ENCODE data around the gene USP37.

USP37 gene

GRCh38 chr2:218465987-218466633, 102.0 kb downstream of the USP37 start:
- Histone ChIP-seq H3K36me3 (ENCODE audit: control insufficient read depth in 1 of 2, insufficient read depth in 2 of 2, low read depth in 1 of 2, low read length in 2 of 2) (peaks cover 6 to 24% of the 10 kb centered on the region in 2 experiments), H3K4ac (ENCODE audit: low read depth in 1 of 2, low read length in 2 of 2) (no peak overlapping the region), H4K91ac (ENCODE audit: low read length) (no peak overlapping the region), H2BK12ac (ENCODE audit: low read length in 2 of 2) (no peak overlapping the region), H3K9me3 (ENCODE audit: control insufficient read depth, low read length) (no peaks in the 10 kb centered on the region), H3K9ac (ENCODE audit: low read length) (no peak overlapping the region), H2AK5ac (ENCODE audit: low read length, severe bottlenecking) (no peak overlapping the region), H3K23ac (ENCODE audit: low read length in 2 of 2) (no peak overlapping the region), H3K4me2 (ENCODE audit: low read length, poor library complexity, severe bottlenecking) (no peak overlapping the region), H3K79me1 (replicated peaks; ENCODE audit: low read length, poor library complexity, severe bottlenecking) (no peaks in the 10 kb centered on the region), H2AFZ (ENCODE audit: low read depth, low read length) (no peak overlapping the region), H2BK120ac (ENCODE audit: low read depth, low read length) (no peak overlapping the region), H3K27ac (ENCODE audit: low read length, poor library complexity, severe bottlenecking) (no peak overlapping the region), H4K8ac (ENCODE audit: low read length) (no peak overlapping the region), H3K14ac (ENCODE audit: low read length in 2 of 2) (no peak overlapping the region), H2BK15ac (ENCODE audit: low read depth, poor library complexity, severe bottlenecking) (no peak overlapping the region), H2BK5ac (ENCODE audit: low read depth, low read length, poor library complexity, severe bottlenecking) (no peak overlapping the region), H3K18ac (ENCODE audit: low read depth in 1 of 2, low read length in 2 of 2) (no peak overlapping the region), H3K4me3 (ENCODE audit: insufficient read depth in 1 of 2, low read depth in 1 of 2, low read length in 2 of 2) (no peak overlapping the region), H3K4me1 (ENCODE audit: control insufficient read depth, insufficient read depth, low read depth, low read length) (no peaks in the 10 kb centered on the region), H3K27me3 (ENCODE audit: control insufficient read depth in 1 of 2, insufficient read depth in 1 of 2, low read length in 2 of 2) (no peaks in the 10 kb centered on the region)
- DNase-seq, result peak; percentile 44
- 89% methylated on average over 1 of the region's 3 CpGs for WGBS

- Histone ChIP-seq H3K23ac (ENCODE audit: low read length in 2 of 2) (no peak overlapping the region), H3K4ac (ENCODE audit: low read depth in 1 of 2, low read length in 2 of 2) (no peak overlapping the region), H2AFZ (ENCODE audit: low read depth, low read length) (no peak overlapping the region), H2AK5ac (ENCODE audit: low read length, severe bottlenecking) (no peak overlapping the region), H3K14ac (ENCODE audit: low read length in 2 of 2) (no peak overlapping the region), H4K91ac (ENCODE audit: low read length) (no peak overlapping the region), H4K8ac (ENCODE audit: low read length) (no peak overlapping the region), H3K9me3 (ENCODE audit: control insufficient read depth, low read length) (no peaks in the 10 kb centered on the region), H3K9ac (ENCODE audit: low read length) (no peak overlapping the region), H2BK12ac (ENCODE audit: low read length in 2 of 2) (no peak overlapping the region), H2BK15ac (ENCODE audit: low read depth, poor library complexity, severe bottlenecking) (no peak overlapping the region), H3K4me2 (ENCODE audit: low read length, poor library complexity, severe bottlenecking) (no peak overlapping the region), H3K4me3 (ENCODE audit: insufficient read depth in 1 of 2, low read depth in 1 of 2, low read length in 2 of 2) (no peak overlapping the region), H2BK120ac (ENCODE audit: low read depth, low read length) (no peak overlapping the region), H3K4me1 (ENCODE audit: control insufficient read depth, insufficient read depth, low read depth, low read length) (no peaks in the 10 kb centered on the region), H3K27ac (ENCODE audit: low read length, poor library complexity, severe bottlenecking) (no peak overlapping the region), H3K27me3 (ENCODE audit: control insufficient read depth in 1 of 2, insufficient read depth in 1 of 2, low read length in 2 of 2) (no peaks in the 10 kb centered on the region), H2BK5ac (ENCODE audit: low read depth, low read length, poor library complexity, severe bottlenecking) (no peak overlapping the region), H3K79me1 (replicated peaks; ENCODE audit: low read length, poor library complexity, severe bottlenecking) (no peaks in the 10 kb centered on the region), H3K36me3 (ENCODE audit: control insufficient read depth in 1 of 2, insufficient read depth in 2 of 2, low read depth in 1 of 2, low read length in 2 of 2) (peaks cover 5 to 58% of the 10 kb centered on the region in 2 experiments), H3K18ac (ENCODE audit: low read depth in 1 of 2, low read length in 2 of 2) (no peak overlapping the region)
- DNase-seq, result no peak
- no CpG with 5 or more reads among the region's 1 CpG for WGBS
Observed at GRCh38 chr2:218458598-218458997, 109.6 kb downstream of the USP37 start.

DNA sequence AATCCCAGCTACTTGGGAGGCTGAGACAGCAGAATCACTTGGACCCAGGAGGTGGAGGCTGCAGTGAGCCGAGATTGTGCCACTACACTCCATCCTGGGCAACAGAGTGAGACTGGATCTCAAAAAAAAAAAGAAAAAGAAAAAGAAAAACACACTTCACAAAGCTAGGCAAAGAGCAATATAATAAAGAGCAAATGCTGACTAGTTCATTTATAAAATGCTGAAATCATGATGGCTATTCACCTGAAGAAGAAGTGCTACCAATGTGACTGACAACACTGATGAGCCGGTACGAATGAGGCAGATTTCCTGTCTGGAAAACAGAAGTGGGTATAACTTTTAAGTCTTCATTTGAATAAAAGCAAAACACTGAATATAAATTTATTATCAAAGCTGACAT, 111.3 kb downstream of the USP37 start:
- H4K91ac ChIP-seq (ENCODE audit: low read length), result no peak overlapping the region
- H3K23ac ChIP-seq (ENCODE audit: low read length in 2 of 2), result no peak overlapping the region
- no peak overlapping the region for H2AFZ ChIP-seq (ENCODE audit: low read depth, low read length)
- H3K79me1 ChIP-seq (replicated peaks; ENCODE audit: low read length, poor library complexity, severe bottlenecking), result no peaks in the 10 kb centered on the region
- no peak overlapping the region for H3K4ac ChIP-seq (ENCODE audit: low read depth in 1 of 2, low read length in 2 of 2)
- H3K4me1 ChIP-seq (ENCODE audit: control insufficient read depth, insufficient read depth, low read depth, low read length), result no peaks in the 10 kb centered on the region
- no peak overlapping the region for H2BK15ac ChIP-seq (ENCODE audit: low read depth, poor library complexity, severe bottlenecking)
- no peak overlapping the region for H3K4me2 ChIP-seq (ENCODE audit: low read length, poor library complexity, severe bottlenecking)
- H4K8ac ChIP-seq (ENCODE audit: low read length), result no peak overlapping the region
- no peaks in the 10 kb centered on the region for H3K27me3 ChIP-seq (ENCODE audit: control insufficient read depth in 1 of 2, insufficient read depth in 1 of 2, low read length in 2 of 2)
- no peak overlapping the region for H2BK5ac ChIP-seq (ENCODE audit: low read depth, low read length, poor library complexity, severe bottlenecking)
- H3K18ac ChIP-seq (ENCODE audit: low read depth in 1 of 2, low read length in 2 of 2), result no peak overlapping the region
- no peaks in the 10 kb centered on the region for H3K9me3 ChIP-seq (ENCODE audit: control insufficient read depth, low read length)
- H2BK12ac ChIP-seq (ENCODE audit: low read length in 2 of 2), result no peak overlapping the region
- no peak overlapping the region for H3K9ac ChIP-seq (ENCODE audit: low read length)
- WGBS, result no CpG with 5 or more reads among the region's 3 CpGs
- no peak overlapping the region for H3K14ac ChIP-seq (ENCODE audit: low read length in 2 of 2)
- no peak for DNase-seq
- H3K36me3 ChIP-seq (ENCODE audit: control insufficient read depth in 1 of 2, insufficient read depth in 2 of 2, low read depth in 1 of 2, low read length in 2 of 2), result peaks cover 3 to 55% of the 10 kb centered on the region in 2 experiments
- no peak overlapping the region for H3K27ac ChIP-seq (ENCODE audit: low read length, poor library complexity, severe bottlenecking)
- H2BK120ac ChIP-seq (ENCODE audit: low read depth, low read length), result no peak overlapping the region
- H2AK5ac ChIP-seq (ENCODE audit: low read length, severe bottlenecking), result no peak overlapping the region
- no peak overlapping the region for H3K4me3 ChIP-seq (ENCODE audit: insufficient read depth in 1 of 2, low read depth in 1 of 2, low read length in 2 of 2)

GRCh38 chr2:218452079-218452478, 116.1 kb downstream of the USP37 start:
- Histone ChIP-seq H3K27me3 (ENCODE audit: control insufficient read depth in 1 of 2, insufficient read depth in 1 of 2, low read length in 2 of 2) (no peaks in the 10 kb centered on the region), H3K14ac (ENCODE audit: low read length in 2 of 2) (no peak overlapping the region), H3K18ac (ENCODE audit: low read depth in 1 of 2, low read length in 2 of 2) (no peak overlapping the region), H3K4me1 (ENCODE audit: control insufficient read depth, insufficient read depth, low read depth, low read length) (no peaks in the 10 kb centered on the region), H3K27ac (ENCODE audit: low read length, poor library complexity, severe bottlenecking) (no peak overlapping the region), H3K23ac (ENCODE audit: low read length in 2 of 2) (no peak overlapping the region), H3K79me1 (replicated peaks; ENCODE audit: low read length, poor library complexity, severe bottlenecking) (peaks cover 2% of the 10 kb centered on the region), H3K36me3 (ENCODE audit: control insufficient read depth in 1 of 2, insufficient read depth in 2 of 2, low read depth in 1 of 2, low read length in 2 of 2) (peaks cover 3 to 62% of the 10 kb centered on the region in 2 experiments), H4K8ac (ENCODE audit: low read length) (no peak overlapping the region), H3K4me2 (ENCODE audit: low read length, poor library complexity, severe bottlenecking) (no peak overlapping the region), H3K4me3 (ENCODE audit: insufficient read depth in 1 of 2, low read depth in 1 of 2, low read length in 2 of 2) (no peak overlapping the region), H2BK15ac (ENCODE audit: low read depth, poor library complexity, severe bottlenecking) (no peak overlapping the region), H2BK12ac (ENCODE audit: low read length in 2 of 2) (no peak overlapping the region), H3K4ac (ENCODE audit: low read depth in 1 of 2, low read length in 2 of 2) (no peak overlapping the region), H2AK5ac (ENCODE audit: low read length, severe bottlenecking) (no peak overlapping the region), H2BK5ac (ENCODE audit: low read depth, low read length, poor library complexity, severe bottlenecking) (no peak overlapping the region), H2BK120ac (ENCODE audit: low read depth, low read length) (no peak overlapping the region), H2AFZ (ENCODE audit: low read depth, low read length) (no peak overlapping the region), H3K9me3 (ENCODE audit: control insufficient read depth, low read length) (no peaks in the 10 kb centered on the region), H3K9ac (ENCODE audit: low read length) (no peak overlapping the region), H4K91ac (ENCODE audit: low read length) (no peak overlapping the region)
- DNase-seq, result no peak
- no CpG with 5 or more reads among the region's 1 CpG for WGBS

Measured in mesenchymal stem cell (in vitro differentiated cells and primary cell).